IPS DF 4.7 (cell line): ENCODE results near the gene ATRIP.

Experiments used
- DNase-seq: peaks from one replicate; pipeline ENCODE4 v3.0.0-alpha.2; 2013; ENCODE audit warnings: low spot score; ENCODE audit errors: extremely low read depth

The ATRIP gene

GRCh38 chr3:48502121-48502520 lies 55.6 kb downstream of the ATRIP start:
- no peak for DNase-seq

DNA sequence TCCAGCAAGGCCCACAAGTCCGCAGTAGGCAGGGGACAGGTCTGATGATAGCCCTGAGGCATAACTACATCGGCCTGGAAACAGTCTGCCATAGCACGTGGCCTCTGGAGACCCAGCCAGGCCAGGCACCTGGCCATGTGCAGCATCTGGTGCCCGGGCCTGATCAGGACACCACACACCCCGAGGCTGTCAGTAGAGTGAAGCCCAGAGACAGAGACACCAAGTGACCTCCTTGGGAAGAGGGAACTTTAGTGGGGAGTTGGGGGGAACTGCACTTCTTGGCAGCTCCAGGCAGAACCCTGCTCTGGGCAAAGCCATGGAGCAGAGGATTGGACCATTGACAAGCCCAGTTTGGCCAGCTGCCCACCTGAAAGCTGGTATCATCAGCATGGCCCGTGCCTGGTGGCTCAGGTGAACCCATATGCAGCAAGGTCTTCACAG lies 56.2 kb downstream of the ATRIP start:
- DNase-seq = no peak

- no peak for DNase-seq
Measured at GRCh38 chr3:48503401-48504050, 57.0 kb downstream of the ATRIP start.

DNA sequence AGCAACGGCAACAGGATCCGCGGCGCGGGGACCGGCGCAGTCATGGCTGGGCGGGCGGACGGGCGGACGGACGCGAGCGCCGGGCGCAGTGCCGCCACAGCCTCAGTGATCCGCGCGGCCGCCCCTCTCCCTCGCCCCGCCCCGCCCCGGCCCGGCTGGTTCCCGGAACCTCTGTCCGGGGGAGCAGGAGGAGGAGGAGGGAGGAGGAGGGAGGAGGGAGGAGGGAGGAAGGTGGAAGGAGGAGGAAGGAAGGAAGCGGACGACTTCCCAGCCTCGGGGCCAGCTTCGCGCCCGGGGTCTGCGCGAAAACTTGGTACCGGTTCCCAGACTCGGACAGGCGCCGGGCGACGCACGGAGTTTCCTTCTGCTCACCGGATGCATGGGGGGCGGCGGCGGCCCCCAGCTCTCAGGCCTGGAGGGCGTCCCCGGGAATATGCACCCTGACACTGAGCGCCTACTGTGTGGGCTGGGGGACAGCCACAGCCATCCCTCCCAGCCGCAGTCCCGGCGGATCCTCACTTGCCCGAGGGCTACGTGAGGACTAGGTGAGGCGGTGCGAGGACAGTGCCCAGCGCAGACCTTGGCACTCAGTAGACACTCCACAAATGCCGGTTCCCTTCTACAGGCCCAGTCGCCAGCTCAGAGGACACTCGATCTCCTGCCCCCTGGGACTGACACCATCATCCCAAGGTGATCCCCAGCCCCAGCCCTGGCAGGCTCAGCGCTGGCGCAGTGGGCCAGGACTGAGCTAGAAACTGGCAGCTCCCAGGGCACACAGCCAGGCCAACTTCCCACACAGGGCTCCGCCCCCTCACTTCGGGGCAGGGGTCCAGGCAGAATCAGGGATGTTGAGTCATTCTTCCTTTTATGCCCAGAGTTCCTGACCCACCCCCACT lies 57.8 kb downstream of the ATRIP start, which contains the start of gene SHISA5:
SHISA5 (minus strand) TSS at position 124 of the 896 bp plus-strand sequence; CDS start at position 44, 80 bp downstream.
- no peak for DNase-seq

GRCh38 chr3:48505146-48505545 lies 58.6 kb downstream of the ATRIP start:
- no peak for DNase-seq

- no peak for DNase-seq
Measured at GRCh38 chr3:48505968-48506504, 59.5 kb downstream of the ATRIP start.

DNA sequence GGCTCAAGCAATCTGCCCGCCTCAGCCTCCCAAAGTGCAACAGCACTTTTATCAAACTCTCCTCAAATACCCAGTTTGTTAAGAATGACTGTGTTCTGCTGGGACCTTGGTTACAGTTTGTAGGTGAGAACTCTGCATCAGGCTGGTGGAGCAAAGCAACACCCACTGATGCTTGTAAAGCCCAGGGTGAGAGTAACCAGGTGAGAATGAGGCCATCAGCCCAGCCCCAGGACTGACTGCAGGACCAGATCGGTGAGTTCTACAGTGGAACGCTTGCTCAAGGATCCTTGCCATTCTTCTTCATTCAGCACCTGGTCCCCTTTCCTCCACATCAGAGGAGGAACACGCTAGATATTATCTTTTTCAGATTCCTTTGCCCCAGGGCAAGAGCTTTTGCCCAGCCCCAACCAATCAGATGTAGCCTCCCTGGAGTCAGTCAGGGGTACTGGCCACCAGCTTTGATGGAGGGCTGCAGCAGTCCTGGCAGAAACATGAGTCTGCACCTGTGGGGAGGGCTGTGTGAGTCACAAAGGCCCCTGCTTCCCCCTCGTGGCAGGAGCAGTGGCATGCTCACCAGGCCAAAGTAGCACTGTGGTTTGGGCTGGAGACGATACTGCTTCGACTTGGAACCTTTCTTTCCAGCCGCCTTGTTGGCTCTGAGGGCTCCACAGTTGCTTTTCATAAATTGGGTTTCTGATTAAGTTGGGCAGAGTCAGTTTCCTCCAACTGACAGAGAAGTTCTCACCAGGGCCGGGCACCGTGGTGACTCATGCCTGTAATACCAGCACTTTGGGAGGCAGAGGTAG lies 60.9 kb downstream of the ATRIP start:
- peak; percentile 72 for DNase-seq

DNA sequence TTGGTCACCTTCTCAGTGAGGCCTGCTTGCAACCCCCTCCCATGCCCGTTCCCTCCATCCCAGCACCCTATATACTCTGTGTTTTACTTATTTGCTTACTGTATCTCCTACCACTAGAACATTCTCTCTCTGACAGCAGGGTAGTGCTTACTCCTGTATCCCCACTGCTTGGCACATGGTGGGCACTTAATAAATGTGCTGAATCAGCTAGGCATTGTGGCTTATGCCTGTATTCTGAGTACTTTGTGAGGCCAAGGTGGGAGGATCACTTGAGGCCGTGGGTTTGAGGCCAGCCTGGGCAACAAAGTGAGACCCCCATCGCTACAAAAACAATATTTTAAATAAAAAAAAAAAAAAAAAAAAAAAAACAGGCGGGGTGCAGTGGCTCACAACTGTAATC lies 65.0 kb downstream of the ATRIP start:
- DNase-seq = no peak

GRCh38 chr3:48514431-48515227 lies 68.1 kb downstream of the ATRIP start:
- DNase-seq = no peak
